Measurements from ENCODE around the gene MSMB.
"Not testable (repeated sequence)": the region's sequence is repeated elsewhere in the genome, so short reads cannot be mapped to it uniquely, and the experiment has no call there.

The MSMB gene, protein sequence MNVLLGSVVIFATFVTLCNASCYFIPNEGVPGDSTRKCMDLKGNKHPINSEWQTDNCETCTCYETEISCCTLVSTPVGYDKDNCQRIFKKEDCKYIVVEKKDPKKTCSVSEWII

DNA sequence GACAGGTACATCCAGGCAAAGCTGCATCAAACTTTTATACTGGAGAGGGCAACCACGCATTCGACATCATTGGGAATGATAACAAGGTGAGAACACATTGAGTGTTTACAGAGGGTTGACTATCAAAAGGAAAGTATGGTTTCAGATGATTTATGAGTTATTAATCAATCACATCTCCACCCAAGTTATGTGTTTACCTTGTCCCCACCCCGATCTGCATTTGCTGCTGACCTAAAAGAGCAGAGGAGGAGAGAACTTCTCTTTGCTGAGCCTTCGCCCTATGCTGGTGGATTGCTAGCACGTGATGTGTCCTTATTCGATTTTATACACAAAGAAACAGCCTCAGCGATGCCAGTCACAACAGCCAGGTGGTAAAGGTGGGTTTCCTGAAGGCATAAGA lies at the start of gene MSMB:
Gene MSMB (minus strand): TSS at position 9 of the 400 bp plus-strand sequence. CDS start 32 bp downstream, outside the sequence.
- no peak for DNase-seq

DNA sequence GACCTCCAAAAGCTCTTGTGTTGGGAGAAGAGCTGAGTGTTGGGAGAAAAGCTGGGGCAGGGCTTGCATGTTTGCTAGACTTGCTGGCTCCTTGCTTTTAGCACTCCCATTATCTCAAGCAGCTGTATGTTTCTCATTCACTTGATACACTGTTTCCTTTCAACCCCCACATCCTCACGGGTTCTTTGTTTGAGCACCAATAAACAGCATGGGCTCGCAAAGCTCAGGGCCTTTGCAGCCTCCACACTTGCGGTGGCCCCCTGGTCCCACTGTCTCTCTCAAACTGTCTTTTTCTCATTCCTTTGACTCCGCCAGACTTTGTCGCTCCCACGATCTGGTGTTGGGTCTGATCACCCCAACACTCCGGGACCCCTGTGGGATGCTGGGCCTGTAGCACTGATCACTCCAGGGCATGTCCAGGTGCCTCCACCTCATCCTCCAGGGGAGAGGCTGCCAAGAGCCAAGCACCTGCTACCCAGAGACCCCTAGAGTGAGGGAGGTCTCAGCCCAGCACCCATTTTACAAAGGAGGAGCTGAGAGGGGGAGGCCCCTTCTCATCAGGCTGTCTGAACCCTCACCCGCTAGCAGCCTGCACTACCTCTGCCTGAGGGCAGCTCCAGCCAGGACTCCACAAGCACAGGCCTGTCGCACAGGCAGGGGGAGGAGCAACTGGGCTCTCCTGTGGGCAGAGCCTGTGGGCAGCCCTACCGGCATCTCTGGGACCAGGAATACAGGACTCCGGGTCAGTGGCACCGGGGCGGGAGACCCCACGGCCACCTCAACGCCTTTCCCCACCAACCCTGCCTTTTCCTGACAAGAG lies 49.1 kb upstream of the MSMB start:
- peak; percentile 13 for DNase-seq

DNA sequence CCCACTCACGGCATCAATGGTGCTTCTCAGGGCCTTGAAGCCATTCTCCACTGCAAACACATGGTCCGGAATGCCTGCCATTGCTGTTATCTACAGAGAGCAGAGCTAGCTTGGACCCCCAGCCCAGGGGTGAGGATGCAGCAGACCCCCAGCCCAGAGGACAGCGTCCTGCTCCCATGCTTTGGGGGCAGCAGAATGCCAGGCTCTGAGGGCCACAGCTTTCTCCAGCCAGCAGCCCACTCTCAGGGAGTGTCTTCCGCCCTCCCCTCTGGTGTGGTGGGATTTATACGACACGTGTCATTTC lies 48.1 kb upstream of the MSMB start:
- DNase-seq: no peak

DNA sequence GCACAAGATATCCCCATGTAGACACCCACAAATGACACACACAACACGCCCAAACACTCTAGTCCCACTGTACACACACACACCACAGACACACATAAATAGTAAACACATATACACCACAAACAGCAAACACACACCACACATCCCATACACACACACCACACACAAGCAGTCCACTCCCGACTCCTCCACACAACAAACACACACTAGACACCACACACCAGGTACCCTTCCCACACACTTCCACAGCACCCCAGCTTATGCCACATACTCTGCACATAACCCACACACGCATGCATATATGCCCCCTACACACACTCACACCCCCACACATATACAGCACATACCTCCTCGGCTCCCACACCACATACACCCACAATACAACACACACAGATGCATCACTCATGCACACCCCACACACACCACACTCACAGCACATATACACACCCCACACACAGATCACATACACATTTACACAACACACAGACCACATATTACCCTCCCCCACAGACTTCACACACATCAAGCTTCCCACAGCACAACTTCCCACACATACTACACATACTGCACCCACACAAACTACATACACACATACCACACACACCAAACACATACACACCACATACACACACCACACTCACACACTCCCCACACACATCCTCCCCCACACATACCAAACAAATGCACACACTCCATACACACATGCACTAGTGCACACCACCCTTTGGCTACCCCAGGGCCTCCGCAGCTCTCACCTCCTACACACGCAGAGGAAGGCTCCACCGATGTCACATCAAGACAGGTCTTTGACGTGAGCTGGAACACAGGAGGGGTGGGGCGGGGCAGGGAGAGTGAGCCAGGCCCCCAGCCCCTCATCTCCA lies 47.5 kb upstream of the MSMB start:
- peak; percentile 24 for DNase-seq

DNA sequence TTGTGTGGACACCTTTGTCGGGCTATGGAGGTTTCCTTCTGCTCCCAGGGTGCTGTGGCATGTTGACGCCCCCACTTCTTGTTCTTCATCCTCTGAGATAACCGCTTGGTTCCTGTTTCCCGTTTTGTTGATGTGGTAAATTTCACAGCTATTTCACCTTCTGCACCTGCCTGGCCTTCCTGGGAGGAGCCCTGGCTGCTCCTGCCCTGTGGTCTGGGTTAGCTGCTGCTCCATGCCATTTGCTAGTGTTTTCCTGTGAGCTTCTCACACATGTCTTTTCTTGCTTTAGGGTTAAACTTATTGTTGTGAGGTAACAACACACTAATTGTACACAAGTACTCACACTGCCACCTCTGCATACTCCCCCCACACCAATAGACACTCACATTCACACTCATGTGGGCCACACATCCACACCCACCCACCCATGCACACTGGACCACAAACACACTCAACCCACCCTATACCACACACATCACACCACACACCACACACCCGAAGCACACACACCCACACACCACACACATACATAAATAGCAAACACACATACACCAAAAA lies 46.5 kb upstream of the MSMB start:
- DNase-seq: peak; percentile 11

DNA sequence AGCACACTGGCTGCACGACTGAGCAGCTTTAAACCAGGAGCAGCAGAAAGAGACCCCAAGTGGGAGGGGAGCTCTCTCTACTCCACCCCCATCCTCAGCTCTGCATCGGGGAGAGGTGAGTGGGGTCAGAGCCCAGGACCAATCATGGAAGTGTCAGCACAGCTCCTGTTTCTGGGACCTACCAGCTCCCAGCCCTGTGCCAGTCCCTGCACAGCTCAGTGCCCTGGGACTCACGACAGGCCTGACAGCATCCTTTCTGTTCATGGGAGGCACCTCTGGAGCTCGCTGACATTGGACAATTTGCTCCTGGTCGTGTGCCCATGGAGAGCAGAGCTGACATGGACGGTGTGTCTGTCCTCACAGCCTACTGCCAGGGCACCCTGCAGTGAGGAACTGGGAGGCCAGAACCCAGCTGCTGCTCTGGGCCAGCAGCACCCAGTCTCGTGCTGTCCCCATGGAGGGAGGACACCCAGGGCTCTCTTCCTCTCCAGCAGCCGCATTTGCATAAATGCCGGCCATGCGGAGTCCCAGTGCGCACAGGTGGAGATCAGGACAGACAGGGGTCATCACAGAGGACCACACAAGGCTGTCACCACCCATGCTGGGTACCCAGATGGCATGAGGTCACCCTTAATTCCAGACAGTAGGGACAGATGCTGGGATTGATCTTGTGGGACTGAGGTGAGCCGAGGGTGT lies 45.9 kb upstream of the MSMB start:
- DNase-seq: no peak

DNA sequence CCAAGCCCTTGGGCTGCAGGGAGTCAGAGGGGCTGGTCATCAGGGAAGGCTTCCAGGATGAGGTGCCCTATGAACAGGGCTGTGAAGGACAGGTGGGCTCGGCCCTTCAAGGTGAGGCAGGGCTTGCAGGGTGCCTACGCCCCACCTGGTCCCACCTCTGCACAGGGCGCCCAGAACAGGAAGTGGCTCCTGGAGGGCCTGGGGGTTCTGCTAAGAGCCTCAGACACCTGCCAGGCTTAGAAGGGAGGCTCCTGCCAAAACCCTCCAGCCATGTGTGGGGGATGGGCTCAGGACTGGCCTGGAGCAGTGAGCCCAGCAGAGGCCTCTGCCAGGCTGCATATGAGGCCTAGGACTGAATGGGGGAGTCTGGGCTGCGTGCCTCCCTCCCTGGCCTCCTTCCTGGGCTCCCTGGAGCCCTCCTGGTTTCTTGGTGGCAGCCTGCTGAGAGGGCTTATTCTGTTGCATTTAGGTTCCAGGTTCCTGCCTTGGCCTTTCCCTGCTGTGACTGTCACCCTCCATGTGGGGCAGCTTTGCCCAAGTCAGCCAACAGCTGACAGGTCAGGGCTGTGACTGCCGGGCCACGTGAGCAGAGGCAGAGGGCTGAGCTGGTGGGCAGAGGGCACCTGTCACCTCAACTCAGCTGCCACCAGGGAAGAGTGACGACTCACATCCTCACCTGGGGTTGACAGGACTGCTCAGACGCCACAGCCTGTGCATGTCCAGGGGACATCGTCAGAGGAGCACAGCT lies 45.2 kb upstream of the MSMB start:
- peak; percentile 35 for DNase-seq

DNA sequence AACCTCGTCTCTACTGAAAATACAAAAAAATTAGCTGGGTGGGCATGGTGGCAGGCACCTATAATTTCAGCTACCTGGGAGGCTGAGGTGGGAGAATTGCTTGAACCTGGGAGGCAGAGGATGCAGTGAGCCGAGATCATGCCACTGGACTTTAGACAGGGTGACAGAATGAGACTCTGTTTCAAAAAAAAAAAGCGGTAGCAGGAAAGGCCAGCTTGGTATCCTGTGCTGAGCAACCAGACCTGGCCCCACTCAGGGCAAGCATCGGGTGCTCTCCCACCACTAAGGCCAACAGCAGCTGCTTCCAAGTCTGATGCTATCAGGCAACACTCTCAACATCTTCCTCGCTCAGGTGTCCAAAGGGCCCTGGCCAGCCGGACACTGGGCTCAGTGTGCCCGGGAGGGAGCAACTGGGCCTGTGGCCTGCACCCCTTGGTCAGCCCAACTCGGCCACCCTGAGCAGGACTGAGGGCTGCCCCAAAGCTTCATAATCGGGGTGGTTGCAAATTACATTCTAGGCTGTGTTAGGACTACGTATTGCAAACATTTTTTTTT lies 44.3 kb upstream of the MSMB start:
- DNase-seq: no peak

DNA sequence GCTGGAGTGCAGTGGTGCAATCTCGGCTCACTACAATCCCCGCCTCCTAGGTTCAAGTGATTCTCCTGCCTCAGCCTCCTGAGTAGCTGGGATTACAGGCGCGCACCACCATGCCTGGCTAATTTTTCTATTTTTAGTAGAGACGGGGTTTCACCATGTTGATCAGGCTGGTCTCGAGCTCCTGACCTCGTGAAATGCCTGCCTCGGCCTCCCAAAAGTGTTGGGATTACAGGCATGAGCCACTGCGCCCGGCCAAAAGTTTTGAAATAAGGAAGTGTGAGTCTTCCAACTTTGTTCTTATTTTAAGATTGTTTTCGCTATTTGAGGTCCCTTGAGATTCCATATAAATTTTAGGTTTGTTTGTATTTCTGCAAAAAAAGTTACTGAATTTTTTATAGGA lies 41.3 kb upstream of the MSMB start:
- DNase-seq: not testable (repeated sequence)

DNA sequence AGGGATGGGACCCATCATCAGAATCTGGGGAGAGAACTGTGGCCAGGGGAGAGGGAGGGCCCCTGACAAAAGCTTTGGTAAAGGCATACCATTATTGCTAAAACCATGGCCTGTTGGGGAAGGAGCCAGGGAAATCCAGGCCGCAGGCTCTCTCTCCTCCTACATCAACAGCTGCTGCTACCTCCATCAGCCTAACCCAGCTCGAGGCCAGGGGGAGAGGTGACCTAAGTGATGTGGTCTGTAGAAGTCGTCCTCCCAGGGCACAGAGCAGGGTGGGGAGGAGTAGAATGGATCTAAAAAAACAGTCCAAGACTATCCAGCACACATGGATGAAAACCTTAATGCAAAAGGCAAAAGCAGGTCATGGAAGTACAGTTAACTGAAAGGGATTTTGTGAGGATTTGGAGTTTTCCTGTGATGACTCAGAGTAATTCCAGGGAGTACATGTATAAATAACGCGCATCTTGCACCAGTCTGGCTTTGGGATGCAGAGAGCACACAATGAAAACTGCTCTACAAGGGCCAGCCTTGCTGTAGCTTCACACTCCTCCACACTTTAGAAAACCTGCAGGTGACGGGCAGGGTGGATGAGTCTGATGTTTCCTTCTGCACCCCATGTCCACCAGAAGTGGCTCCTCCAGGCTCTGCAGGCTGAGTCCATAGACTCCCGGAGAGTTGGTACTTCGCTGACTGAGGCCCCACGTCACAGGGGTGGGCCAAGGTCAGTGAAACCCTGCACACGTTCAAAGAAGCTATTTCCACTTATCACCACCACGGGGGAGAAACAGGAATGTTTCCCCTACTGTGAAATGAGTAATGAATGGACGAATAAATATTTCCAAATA lies 38.5 kb upstream of the MSMB start:
- no peak for DNase-seq

DNA sequence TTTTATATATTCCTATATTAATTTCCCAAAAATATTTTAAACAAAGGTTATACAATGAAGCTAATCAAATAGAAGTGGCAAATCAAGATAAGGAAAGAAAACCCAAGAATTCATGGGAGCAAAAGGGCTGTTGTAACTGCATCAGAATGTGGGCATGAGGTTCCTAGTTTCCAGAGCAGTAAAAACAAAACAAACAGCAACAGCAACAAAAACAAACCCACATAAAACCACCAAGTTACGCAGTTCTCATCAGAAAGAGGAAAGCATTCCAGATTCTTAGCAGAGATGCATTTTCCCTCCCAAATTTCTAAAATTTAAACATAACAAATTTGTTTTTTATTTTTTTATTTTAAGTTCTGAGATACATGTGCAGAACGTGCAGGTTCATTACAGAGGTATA lies 34.8 kb upstream of the MSMB start:
- DNase-seq: no peak

DNA sequence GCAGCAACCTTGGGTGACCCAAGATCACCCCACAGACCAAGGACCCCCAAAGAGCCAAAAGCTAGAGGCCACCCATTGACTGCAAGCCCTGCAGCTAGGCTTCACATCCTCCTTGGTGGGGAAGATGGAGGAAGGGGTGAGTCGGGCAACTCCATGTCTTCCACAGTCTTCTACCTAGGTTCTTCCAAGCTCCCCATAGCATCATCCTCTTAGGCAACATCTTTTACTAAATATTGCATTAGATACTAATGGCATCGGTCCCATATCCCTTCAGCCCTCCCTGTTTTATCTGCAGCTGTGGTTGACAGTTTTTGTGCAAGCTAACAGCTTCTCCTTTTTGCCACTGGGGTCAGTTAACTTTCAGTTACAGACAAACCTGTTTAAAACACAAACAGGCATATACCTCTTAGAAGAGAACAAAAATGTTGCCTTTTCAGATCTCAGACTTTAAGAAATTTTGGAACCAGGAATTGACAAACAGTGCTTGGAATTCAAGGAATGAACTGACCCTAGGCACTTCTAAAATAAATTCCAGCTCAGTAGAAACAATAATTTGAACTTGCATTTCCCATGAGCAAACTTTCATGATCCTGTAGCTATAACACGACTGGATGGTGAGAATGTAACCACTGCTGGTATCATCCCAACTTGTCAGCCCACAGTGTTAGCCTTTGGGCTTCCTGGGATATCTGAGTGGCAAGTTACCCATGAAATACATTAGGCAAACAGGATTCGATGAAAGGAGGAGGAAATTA lies 33.9 kb upstream of the MSMB start:
- no peak for DNase-seq

DNA sequence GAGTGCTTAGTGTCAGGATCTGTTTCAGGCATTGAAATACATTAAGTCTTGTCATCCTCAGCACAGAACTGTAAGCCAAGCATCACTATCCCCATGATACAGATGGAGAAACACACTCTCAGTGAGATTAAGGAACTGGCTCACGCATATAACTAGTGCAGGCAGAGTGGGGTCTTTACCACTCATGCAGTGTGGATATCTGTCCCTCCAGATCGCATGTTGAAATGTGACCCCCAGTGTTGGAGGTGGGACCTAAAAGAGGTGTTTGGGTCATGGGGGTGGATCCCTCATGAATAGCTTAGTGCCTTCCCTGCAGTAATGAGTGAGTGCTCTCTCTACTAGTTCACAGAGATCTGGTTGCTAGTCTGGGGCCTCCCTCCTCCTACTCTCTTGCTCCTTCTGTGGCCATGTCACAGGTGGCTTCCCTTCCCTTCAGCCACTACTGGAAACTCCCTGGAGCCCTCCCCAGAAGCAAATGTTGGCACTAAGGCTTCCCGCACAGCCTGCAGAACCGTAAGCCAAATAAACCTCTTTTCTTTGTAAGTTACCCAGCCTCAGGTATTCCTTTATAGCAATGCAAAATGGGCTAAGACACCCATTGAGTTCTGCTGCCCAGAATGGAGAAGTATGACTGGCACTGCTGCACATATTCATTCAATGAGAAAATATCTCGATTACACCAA lies 31.8 kb upstream of the MSMB start:
- DNase-seq: no peak

DNA sequence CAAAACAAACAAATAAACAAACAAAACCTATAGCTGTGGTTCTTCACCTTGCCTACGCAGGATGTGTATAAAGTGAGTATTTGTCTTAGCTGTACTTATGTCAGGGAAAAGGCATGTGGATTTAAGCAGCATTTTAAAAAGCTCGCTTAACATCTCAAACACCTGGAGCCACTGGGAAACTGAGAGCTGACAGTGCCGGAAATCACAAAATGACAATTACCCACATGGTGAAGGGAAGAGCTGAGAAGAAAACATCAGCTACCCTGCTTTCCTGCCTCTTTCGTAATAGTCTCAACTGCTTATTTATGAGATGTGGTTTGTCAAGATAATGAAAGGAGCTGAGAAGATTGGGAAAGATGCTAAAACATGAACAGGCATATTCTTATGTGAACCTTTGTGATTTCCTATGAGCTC lies 31.1 kb upstream of the MSMB start:
- no peak for DNase-seq

DNA sequence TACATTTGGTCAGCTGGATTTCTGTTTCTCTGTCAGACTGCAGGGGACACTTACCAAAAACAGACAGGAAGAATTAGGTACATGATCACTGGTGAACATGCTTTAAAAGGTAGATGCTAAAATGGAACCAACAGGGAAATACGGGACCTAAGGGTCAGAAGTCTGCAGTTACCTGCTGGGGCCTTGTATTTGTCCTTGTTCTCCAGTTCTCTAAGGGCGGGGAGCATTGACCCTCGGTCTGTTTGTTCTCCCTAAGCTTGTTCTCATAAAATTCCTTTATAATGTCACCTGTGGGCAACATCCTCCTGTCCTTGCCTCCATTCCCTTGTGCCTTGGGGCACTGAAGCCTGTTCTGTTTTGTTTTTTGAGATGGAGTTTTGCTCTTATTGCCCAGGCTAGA lies 29.8 kb upstream of the MSMB start:
- no peak for DNase-seq

DNA sequence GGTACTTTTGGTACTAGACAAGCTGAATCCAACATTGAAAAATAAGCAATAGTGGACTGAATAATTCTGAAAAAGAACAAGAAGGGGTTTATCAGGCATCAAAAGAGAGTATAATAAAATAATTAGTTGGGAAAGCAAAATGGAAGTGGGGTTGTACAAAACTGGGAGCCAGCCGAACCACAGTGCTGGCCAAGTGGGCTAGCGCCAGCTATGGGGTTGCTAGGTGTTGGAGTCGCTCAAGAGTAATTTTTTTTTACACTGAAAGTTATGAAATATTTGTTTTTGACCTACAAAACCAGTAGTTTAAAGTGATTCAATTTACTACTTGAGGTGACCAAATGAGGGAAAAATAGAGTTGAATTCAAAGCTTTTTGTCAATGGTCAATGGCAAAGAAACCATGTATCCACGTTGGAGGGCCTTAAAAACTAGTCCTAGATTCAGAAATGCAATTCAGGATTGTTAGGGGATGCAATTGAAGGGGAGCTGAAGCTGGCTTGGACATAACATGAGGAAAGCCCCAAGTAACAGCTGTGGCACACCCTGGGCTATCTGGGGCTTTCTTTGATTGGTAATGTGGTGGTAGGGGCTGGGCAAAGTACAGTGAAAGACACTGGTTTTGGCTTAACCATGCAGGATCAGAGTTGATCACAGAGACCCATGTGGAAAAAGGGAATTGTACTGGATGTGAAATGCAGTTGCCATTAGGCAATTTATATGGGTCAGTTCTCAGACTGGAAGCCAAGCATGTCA lies 28.3 kb upstream of the MSMB start:
- no peak for DNase-seq

DNA sequence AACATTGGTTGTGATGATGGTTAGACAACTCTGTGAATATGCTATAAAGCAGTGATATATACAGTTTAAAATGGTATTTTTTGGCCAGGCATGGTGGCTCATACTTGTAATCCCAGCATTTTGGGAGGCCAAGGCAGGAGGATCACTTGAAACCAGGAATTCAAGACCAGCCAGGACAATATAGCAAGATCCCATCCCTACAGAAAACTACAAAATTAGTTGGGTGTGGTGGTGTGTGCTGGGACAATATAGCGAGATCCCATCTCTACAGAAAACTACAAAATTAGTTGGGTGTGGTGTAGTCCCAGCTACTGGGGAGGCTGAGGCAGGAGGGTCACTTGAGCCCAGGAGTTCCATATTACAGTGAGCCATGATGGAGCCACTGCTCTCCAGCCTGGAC lies 27.5 kb upstream of the MSMB start:
- DNase-seq: no peak

DNA sequence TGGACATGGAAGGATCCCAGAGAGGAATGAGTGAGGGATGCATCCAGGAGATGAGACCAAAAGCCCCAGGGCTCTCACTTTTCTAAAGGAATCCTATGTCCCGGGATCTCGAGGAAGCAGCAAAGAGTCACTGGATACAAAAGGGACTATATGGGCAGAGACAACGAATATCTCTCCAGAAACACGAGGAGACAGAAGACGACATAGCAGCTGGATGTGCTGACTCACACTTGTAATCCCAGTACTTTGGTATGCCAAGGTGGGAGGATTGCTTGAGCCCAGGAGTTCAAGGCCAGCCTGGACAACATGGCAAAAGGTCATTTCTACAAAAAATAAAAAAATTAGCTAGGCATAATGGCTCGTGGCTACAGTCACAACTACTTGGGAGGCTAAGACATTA lies 24.7 kb upstream of the MSMB start:
- DNase-seq: no peak
